HepG2 (cell line): ENCODE results near the gene KRTAP13-1. TPM values are rescaled to one million over a fixed set of nuclear protein-coding genes. Genes with fewer than 3 reads are reported as not detected.

Experiments
- ATAC-seq: fragments of 200-7000 bp; cut with Tn5 transposase; 3 replicates; pipeline ENCODE4 v1.9.1; 2020; ENCODE audit warnings: mild to moderate bottlenecking, moderate library complexity
- BruUV-seq: library from RNA; stranded (reverse); fragments of 400-500 nt; replicated peaks from 2 replicates; lab custom pipeline; 2021; lab: Mats Ljungman, UMichigan
- CTCF ChIA-PET: fragments of 300-600 bp; formaldehyde crosslinking; extraction: SDS; loops from one replicate; lab custom pipeline; 2021; ENCODE audit warnings: low total read pairs, inconsistent platforms, low intra/inter-chr PET ratio; lab: Yijun Ruan, JAX
- POLR2A ChIA-PET: fragments of 350-600 bp; sonication (Branson Sonifier 250); formaldehyde crosslinking; loops from one replicate; lab custom pipeline; 2020; ENCODE audit warnings: antibody characterized with exemption, inconsistent platforms; lab: Yijun Ruan, JAX
- DNase-seq: peaks from one replicate; pipeline ENCODE4 v3.0.0-alpha.2; 2015; ENCODE audit warnings: low spot score
- FAIRE-seq: peaks from 3 replicates; lab custom pipeline; 2011; peaks lifted over from hg19 to GRCh38; lab: Jason Lieb, UNC
- H2AFZ ChIP-seq: one replicate; pipeline ENCODE4 v1.6.1; 2011; ENCODE audit warnings: low read length, inconsistent platforms
- H3K27ac ChIP-seq: fragments of 300-600 bp; 3 replicates; pipeline ENCODE4 v1.8.0; 2011; ENCODE audit warnings: mixed run types, mild to moderate bottlenecking, mixed read lengths, low read length, inconsistent platforms; ENCODE audit not compliant: insufficient read depth; ENCODE audit errors: extremely low read length
- H3K27me3 ChIP-seq, 2 experiments: fragments of 200-600 bp in 1 of 2; 2 replicates in 1 of 2; 3 replicates in 1 of 2; pipeline versions ENCODE4 v1.6.0 to v1.8.0; 2011; ENCODE audit warnings: low read length in 2 of 2, mild to moderate bottlenecking in 2 of 2, moderate library complexity in 2 of 2, inconsistent platforms in 1 of 2; ENCODE audit not compliant: insufficient read depth in 2 of 2, control insufficient read depth in 1 of 2
- H3K36me3 ChIP-seq, 2 experiments: fragments of 200-600 bp in 1 of 2; replicated peaks in 1 of 2; 2 replicates in 1 of 2; 3 replicates in 1 of 2; pipeline versions ENCODE4 v1.5.1 to v1.8.0; 2011; ENCODE audit warnings: low read length in 2 of 2, inconsistent platforms in 1 of 2; ENCODE audit not compliant: insufficient read depth in 2 of 2, control insufficient read depth in 1 of 2
- H3K4me1 ChIP-seq: 2 replicates; pipeline ENCODE4 v1.5.1; 2012; ENCODE audit warnings: low read length, inconsistent platforms; ENCODE audit not compliant: insufficient read depth
- H3K4me2 ChIP-seq: 2 replicates; pipeline ENCODE4 v1.6.0; 2011; ENCODE audit warnings: low read depth, low read length, inconsistent platforms
- H3K4me3 ChIP-seq, 3 experiments: fragments of 200-600 bp in 1 of 3; sonication (generic), shearing (Covaris generic) in 1 of 3; replicated peaks in 1 of 3; 2 replicates each; pipeline ENCODE4 v1.5.1; 2011 to 2016; ENCODE audit warnings: low read length in 3 of 3, inconsistent platforms in 2 of 3, low read depth in 2 of 3, mild to moderate bottlenecking in 2 of 3, control low read depth in 1 of 3, mixed read lengths in 1 of 3; ENCODE audit not compliant: insufficient read depth in 1 of 3
- H3K79me2 ChIP-seq: one replicate; pipeline ENCODE4 v1.6.1; 2011; ENCODE audit warnings: low read length, inconsistent platforms; ENCODE audit not compliant: insufficient read depth
- H3K9ac ChIP-seq: 2 replicates; pipeline ENCODE4 v1.6.0; 2011; ENCODE audit warnings: mild to moderate bottlenecking, low read depth, low read length, inconsistent platforms; ENCODE audit not compliant: insufficient read depth
- H3K9me3 ChIP-seq: 2 replicates; pipeline ENCODE4 v1.5.1; 2012; ENCODE audit warnings: mild to moderate bottlenecking, low read length
- H4K20me1 ChIP-seq: 2 replicates; pipeline ENCODE4 v1.6.0; 2011; ENCODE audit warnings: inconsistent platforms, mild to moderate bottlenecking, low read length, moderate library complexity; ENCODE audit not compliant: insufficient read depth
- CCAR2 ChIP-seq: fragments of 200-400 bp; formaldehyde crosslinking; optimal IDR thresholded peaks from 2 replicates; pipeline ENCODE3; 2018; ENCODE audit warnings: low read depth, mild to moderate bottlenecking, low read length, moderate library complexity
- ETV5 ChIP-seq: IDR thresholded peaks from 2 replicates; pipeline ENCODE4 v1.6.1; 2018; ENCODE audit warnings: missing biosample characterization, missing genetic modification reagents, inconsistent platforms, borderline replicate concordance
- IKZF1 ChIP-seq: fragments of 450-650 bp; IDR thresholded peaks from 2 replicates; pipeline ENCODE4 v1.7.1; 2016
- POGZ ChIP-seq: sonication (generic); formaldehyde crosslinking; IDR thresholded peaks from 2 replicates; pipeline ENCODE4 v1.4.0; 2020; ENCODE audit warnings: mild to moderate bottlenecking, missing genetic modification reagents
- SAFB2 ChIP-seq: sonication (generic); formaldehyde crosslinking; IDR thresholded peaks from 2 replicates; pipeline ENCODE4 v1.5.1; 2020; ENCODE audit warnings: missing genetic modification reagents, low read depth, mild to moderate bottlenecking, borderline replicate concordance
- SRF ChIP-seq: IDR thresholded peaks from 2 replicates; pipeline ENCODE4 v1.6.1; 2011; ENCODE audit warnings: mild to moderate bottlenecking, low read depth, low read length, moderate library complexity
- ZNF296 ChIP-seq: sonication (generic); formaldehyde crosslinking; conservative IDR thresholded peaks from 2 replicates; pipeline ENCODE4 v1.5.0; 2020; ENCODE audit warnings: mild to moderate bottlenecking, missing genetic modification reagents
- WGBS: methylation state at CpG from one replicate; pipeline ENCODE4 v1.1.6; 2017; ENCODE audit warnings: low lambda C conversion rate; 5-methylcytosine and 5-hydroxymethylcytosine counted together
- in situ Hi-C: cut with HindIII; loops from 2 replicates; pipeline ENCODE4 v1.10.0; 2017; ENCODE audit warnings: low pct_unique_long_range_greater_than_20kb; ENCODE audit not compliant: extremely low pct_ligation_motif_present
- intact Hi-C: fragments of 100-400 bp; cut with micrococcal nuclease; formaldehyde crosslinking; loops from one replicate; pipeline ENCODE4 v1.10.0; 2022; ENCODE audit not compliant: unreplicated experiment
- polyA plus RNA-seq, 8 experiments: library from polyadenylated mRNA; depleted of rRNA in 3 of 8; stranded (reverse) in 7 of 8; unstranded in 1 of 8; fragments of >200 nt; fragmentation: Illumina TruSeq in 4 of 8; extraction: Trizol in 4 of 8; gene quantifications; 2 replicates each; pipeline versions ENCODE4 v1.2.1 to v1.2.3, GENCODE V29; 2011 to 2016; ENCODE audit warnings: low read depth in 4 of 8, missing spikeins in 1 of 8, mixed read lengths in 1 of 8; ENCODE audit not compliant: insufficient read depth in 1 of 8
- total RNA-seq, 5 experiments: library from RNA; depleted of rRNA; stranded (reverse); fragments of >200 nt; fragmentation: Illumina TruSeq; extraction: Trizol; gene quantifications; 2 replicates each; pipeline ENCODE4 v1.2.3, GENCODE V29; 2016; ENCODE audit warnings: low read depth in 1 of 5
- TF ChIP-seq, protein P1 (sequence below): sonication (generic); formaldehyde crosslinking; IDR thresholded peaks from 2 replicates; pipeline ENCODE4 v1.8.0; 2023; ENCODE audit warnings: mild to moderate bottlenecking, missing genetic modification reagents

KRTAP13-1 gene
- total and polyA plus RNA-seq, 2 of the 13 experiments (the other 11 are each of a cell fraction or from before 2014, with no cell fraction given), result not detected

GRCh38 chr21:30355906-30356305 lies 39.9 kb upstream of the KRTAP13-1 start (continued):
- TF ChIP-seq, protein P1, sequence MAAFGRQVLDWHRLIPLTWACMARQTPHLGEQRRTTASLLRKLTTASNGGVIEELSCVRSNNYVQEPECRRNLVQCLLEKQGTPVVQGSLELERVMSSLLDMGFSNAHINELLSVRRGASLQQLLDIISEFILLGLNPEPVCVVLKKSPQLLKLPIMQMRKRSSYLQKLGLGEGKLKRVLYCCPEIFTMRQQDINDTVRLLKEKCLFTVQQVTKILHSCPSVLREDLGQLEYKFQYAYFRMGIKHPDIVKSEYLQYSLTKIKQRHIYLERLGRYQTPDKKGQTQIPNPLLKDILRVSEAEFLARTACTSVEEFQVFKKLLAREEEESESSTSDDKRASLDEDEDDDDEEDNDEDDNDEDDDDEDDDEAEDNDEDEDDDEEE (CRISPR knock-in tag), result no peak
- TF ChIP-seq CCAR2, result no peak

DNA sequence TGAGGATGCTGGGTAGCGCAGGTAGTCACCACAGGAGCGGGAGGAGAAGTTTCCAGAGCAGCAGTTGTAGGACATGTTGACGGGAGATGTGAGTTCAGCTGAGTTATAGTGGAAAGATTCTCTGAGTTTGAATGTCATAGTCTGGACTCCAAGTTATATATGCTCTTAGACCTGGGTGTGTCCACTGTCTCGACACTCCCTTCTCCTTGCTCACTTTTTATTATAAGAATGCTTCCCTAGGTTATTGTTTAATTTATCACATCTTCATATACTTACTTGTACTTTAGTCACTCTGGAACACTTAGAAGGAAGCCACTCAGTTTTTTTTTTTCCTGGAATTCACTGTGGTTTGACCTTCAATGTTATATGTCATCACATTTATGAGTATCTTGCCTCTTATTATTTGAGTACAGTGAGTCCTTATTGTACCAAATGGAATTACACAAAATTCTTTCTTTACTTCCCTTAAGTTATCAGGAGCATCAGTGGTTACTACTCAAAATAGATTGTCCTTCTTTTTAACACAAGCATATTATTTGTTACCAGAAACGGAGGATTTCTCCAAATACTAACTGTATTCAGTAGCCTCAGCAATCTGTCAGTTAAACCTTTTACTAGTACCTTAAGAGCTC lies 23.6 kb upstream of the KRTAP13-1 start, which contains the start of gene KRTAP13-2:
Gene KRTAP13-2 (minus strand): TSS at position 133 of the 632 bp plus-strand sequence. CDS start 58 bp downstream, at position 75.
- Histone ChIP-seq H3K4me1 (no peaks in the 10 kb centered on the region), H3K9me3 (peaks cover 65% of the 10 kb centered on the region), H3K4me2 (no peak within 1 kb of the TSS), H4K20me1 (no peaks in the 10 kb centered on the region), H3K27ac (no peak within 1 kb of the TSS), H3K79me2 (no peaks in the 10 kb centered on the region), H3K27me3 (no peaks in the 10 kb centered on the region), H3K9ac (no peak within 1 kb of the TSS), H2AFZ (no peak within 1 kb of the TSS), H3K4me3 (no peak within 1 kb of the TSS), H3K36me3 (no peaks in the 10 kb centered on the region)
- DNase-seq, result no peak
- CTCF ChIA-PET, result no interaction called here
- intact Hi-C loops, result no loop called here
- BruUV-seq, result no TSS peak
- TF ChIP-seq POGZ (CRISPR knock-in tag) (no peak), ETV5 (CRISPR knock-in tag) (no peak), ZNF296 (CRISPR knock-in tag) (no peak), SAFB2 (no peak), IKZF1 (no peak), SRF (no peak)
- POLR2A ChIA-PET, result no interaction called here
- WGBS, result 2% methylated on average over 5 of the region's 5 CpGs
- in situ Hi-C loops, result no loop called here
- FAIRE-seq, result no peak
- no peak for ATAC-seq
